Measurements from ENCODE around the gene C4orf33.

Gene C4orf33

GRCh38 chr4:129145222-129145730, 49.3 kb downstream of the C4orf33 start:
- DNase-seq (ENCODE audit: insufficient read length, low spot score): no peak
- TF ChIP-seq POLR2A (IDR thresholded peaks at IDR 0.05; ENCODE audit: low read depth, low read length): no peak
- FAIRE-seq: no peak

GRCh38 chr4:129146639-129147038, 50.7 kb downstream of the C4orf33 start:
- no peak for FAIRE-seq
- no peak for TF ChIP-seq POLR2A (IDR thresholded peaks at IDR 0.05; ENCODE audit: low read depth, low read length)
- DNase-seq (ENCODE audit: insufficient read length, low spot score): no peak

- FAIRE-seq: no peak
- DNase-seq (ENCODE audit: insufficient read length, low spot score): no peak
- TF ChIP-seq POLR2A (IDR thresholded peaks at IDR 0.05; ENCODE audit: low read depth, low read length): no peak
These were observed 52.9 kb downstream of the C4orf33 start for GRCh38 chr4:129148892-129149291.

- DNase-seq (ENCODE audit: insufficient read length, low spot score): no peak
- FAIRE-seq: no peak
- TF ChIP-seq POLR2A (IDR thresholded peaks at IDR 0.05; ENCODE audit: low read depth, low read length): no peak
These were observed 54.0 kb downstream of the C4orf33 start for GRCh38 chr4:129149906-129150305.

- no peak for DNase-seq (ENCODE audit: insufficient read length, low spot score)
- FAIRE-seq: no peak
These were observed 56.4 kb downstream of the C4orf33 start for GRCh38 chr4:129152350-129152749.

GRCh38 chr4:129153700-129154099, 57.7 kb downstream of the C4orf33 start:
- DNase-seq (ENCODE audit: insufficient read length, low spot score) (no peak), FAIRE-seq (no peak)

More at GRCh38 chr4:129152350-129152749, 56.4 kb downstream of the C4orf33 start:
- TF ChIP-seq POLR2A (IDR thresholded peaks at IDR 0.05; ENCODE audit: low read depth, low read length): no peak

GRCh38 chr4:129162450-129162849, 66.5 kb downstream of the C4orf33 start:
- DNase-seq (ENCODE audit: insufficient read length, low spot score): no peak
- FAIRE-seq: no peak
- no peak for TF ChIP-seq POLR2A (IDR thresholded peaks at IDR 0.05; ENCODE audit: low read depth, low read length)

More at GRCh38 chr4:129153700-129154099, 57.7 kb downstream of the C4orf33 start:
- no peak for TF ChIP-seq POLR2A (IDR thresholded peaks at IDR 0.05; ENCODE audit: low read depth, low read length)

- no peak for FAIRE-seq
- no peak for DNase-seq (ENCODE audit: insufficient read length, low spot score)
- no peak for TF ChIP-seq POLR2A (IDR thresholded peaks at IDR 0.05; ENCODE audit: low read depth, low read length)
These were observed 67.5 kb downstream of the C4orf33 start for GRCh38 chr4:129163427-129163826.

GRCh38 chr4:129164243-129164642, 68.3 kb downstream of the C4orf33 start:
- FAIRE-seq: no peak
- no peak for DNase-seq (ENCODE audit: insufficient read length, low spot score)
- no peak for TF ChIP-seq POLR2A (IDR thresholded peaks at IDR 0.05; ENCODE audit: low read depth, low read length)

Measured in H54 (cell line).